ENCODE measurements around the gene DDX1. TPM values are rescaled to one million over a fixed set of nuclear protein-coding genes. Genes with fewer than 3 reads are reported as not detected.

Gene DDX1
- total and polyA plus RNA-seq, 8 donors: 26.8 to 98.2 (median 54.7) TPM

DNA sequence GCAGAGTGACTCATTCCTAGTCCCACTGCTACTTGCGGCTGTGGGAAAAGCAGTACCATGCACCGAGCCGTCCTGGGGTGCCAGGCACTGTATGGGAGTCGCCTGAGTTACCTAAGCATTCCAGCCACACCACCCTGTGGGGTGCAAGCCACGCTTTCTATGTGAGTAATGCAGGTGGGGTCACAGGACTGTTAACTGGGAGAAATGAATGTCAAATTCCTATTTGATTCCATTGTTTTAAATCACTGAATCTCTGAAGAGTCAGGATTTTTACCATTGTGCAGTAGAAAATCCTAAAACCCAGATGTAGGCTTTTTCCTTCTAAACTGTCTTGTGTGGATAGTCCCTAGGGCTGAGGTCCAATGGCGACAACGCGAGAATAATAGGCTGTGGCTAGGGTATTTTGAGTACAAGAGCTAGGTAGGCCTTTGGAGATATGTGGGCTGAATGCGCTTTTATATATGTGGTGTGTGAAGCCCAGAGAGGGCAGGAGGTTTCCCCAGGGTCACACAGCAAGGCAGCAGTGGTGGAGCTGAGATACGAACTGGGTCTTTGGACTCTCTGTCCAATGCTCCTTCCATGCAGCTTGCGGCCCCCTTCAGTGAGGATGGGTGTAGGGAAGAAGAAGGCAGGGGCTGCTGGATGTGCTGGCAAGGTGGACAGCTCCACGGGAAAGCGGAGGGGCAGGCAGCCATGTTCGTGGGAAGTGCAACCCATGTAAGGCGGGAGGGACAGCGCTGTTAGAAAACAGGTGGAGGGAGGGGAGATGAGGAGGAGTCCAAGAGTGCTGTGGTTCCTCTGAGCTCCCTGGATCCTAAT, 83.2 kb downstream of the DDX1 start:
- peaks cover 0 to 5% (median 2%) of the 10 kb centered on the region in 4 donors for H3K4me1 ChIP-seq
- H3K27me3 ChIP-seq: no peaks in the 10 kb centered on the region
- intact Hi-C loops (cut with DNase I; ENCODE audit: low total_unique reads): no loop called here
- no peak overlapping the region for H3K4me3 ChIP-seq
- peak; percentile 36 to 66 for DNase-seq
- 78 to 85% (median 81%) methylated on average over 16 of the region's 16 CpGs for WGBS, 5 donors
- no peak overlapping the region for H3K27ac ChIP-seq
- no peaks in the 10 kb centered on the region for H3K36me3 ChIP-seq
- no peaks in the 10 kb centered on the region for H3K9me3 ChIP-seq
- TF ChIP-seq EP300 (IDR thresholded peaks at IDR 0.05): no peak
- TF ChIP-seq, protein P1, sequence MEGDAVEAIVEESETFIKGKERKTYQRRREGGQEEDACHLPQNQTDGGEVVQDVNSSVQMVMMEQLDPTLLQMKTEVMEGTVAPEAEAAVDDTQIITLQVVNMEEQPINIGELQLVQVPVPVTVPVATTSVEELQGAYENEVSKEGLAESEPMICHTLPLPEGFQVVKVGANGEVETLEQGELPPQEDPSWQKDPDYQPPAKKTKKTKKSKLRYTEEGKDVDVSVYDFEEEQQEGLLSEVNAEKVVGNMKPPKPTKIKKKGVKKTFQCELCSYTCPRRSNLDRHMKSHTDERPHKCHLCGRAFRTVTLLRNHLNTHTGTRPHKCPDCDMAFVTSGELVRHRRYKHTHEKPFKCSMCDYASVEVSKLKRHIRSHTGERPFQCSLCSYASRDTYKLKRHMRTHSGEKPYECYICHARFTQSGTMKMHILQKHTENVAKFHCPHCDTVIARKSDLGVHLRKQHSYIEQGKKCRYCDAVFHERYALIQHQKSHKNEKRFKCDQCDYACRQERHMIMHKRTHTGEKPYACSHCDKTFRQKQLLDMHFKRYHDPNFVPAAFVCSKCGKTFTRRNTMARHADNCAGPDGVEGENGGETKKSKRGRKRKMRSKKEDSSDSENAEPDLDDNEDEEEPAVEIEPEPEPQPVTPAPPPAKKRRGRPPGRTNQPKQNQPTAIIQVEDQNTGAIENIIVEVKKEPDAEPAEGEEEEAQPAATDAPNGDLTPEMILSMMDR (IDR thresholded peaks at IDR 0.05): no peak
- no peak for TF ChIP-seq POLR2AphosphoS5 (IDR thresholded peaks at IDR 0.05)
- TF ChIP-seq POLR2A (IDR thresholded peaks at IDR 0.05): no peak

DNA sequence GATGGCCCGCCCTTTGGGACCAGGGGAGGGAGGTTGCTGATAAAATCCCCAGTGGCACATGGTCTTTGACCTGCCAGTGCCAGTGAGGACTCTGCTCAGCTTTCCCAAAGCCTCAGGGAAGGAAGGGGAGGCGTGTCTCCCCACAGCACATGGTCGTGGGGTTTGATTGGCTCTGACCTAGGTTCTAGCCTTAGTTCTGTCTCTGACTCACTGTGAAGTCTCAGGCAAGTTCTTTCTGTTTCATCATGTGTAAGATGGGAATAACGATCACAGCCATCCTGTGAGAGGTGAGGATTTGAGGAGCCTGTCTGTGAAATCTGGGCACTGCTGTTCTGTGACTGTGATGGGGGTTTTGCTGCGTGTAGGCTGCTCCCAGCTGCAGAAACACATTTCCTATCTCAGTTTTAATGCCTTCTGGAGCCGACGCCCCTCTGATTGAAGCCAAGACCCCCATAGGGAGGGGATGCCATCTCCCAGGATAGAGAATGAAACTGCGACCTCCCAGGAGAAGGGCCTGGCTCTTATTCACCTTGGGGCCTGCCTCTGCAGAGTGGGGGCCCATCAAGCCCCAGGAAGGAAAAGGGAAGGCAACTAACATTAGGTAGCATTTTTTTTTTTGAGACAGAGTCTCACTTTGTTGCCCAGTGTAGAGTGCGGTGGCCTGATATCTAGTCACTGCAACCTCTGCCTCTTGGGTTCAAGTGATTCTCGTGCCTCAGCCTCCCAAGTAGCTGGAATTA, 84.0 kb downstream of the DDX1 start:
- Histone ChIP-seq H3K4me1 (peaks cover 0 to 5% (median 2%) of the 10 kb centered on the region in 4 donors), H3K9me3 (no peaks in the 10 kb centered on the region), H3K4me3 (no peak overlapping the region), H3K27ac (no peak overlapping the region), H3K27me3 (no peaks in the 10 kb centered on the region), H3K36me3 (no peaks in the 10 kb centered on the region)
- intact Hi-C loops (cut with DNase I; ENCODE audit: low total_unique reads): no loop called here
- TF ChIP-seq POLR2A (IDR thresholded peaks at IDR 0.05): no peak
- no peak for TF ChIP-seq EP300 (IDR thresholded peaks at IDR 0.05)
- TF ChIP-seq, protein P1 (IDR thresholded peaks at IDR 0.05): no peak
- TF ChIP-seq POLR2AphosphoS5 (IDR thresholded peaks at IDR 0.05): no peak
- 67 to 81% (median 74%) methylated on average over 10 of the region's 10 CpGs for WGBS, 5 donors
- no peak for DNase-seq

DNA sequence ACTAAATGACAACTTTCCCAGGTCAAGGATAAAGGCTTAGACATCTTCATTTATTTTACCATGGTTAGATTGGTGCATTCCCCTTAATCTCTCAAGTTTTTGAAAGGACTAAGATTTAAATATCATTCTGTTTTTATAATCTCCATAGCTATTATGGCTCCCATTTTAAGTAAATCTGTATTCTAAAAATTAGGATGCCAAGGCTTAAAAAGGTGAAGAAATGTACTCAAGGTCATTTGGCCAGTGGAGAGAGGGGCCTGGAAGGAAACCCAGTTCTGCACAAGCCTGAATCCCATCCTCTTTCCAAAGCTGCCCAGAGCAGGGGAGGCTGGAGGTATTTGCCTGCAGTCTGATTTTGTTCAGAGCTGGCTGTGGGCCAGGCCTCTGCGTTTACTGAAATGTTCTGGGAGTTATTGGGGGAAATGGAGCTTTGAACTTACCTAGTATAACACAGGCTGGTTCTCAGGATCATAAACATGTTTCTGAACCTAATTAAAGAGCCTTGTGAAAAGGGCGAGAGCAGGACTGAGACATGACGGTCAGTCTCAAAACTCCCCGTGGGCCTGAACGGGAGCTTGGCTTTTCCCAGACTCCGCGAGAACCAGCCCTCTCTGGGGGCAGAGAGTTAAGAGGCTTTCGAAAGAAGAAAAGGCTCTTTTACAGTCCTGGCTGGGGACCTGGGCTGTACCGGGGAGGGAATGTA, 85.6 kb downstream of the DDX1 start:
- DNase-seq: peak in 1 of 2 donors; percentile 61
- H3K4me1 ChIP-seq: peaks cover 0 to 5% (median 2%) of the 10 kb centered on the region in 4 donors
- H3K4me3 ChIP-seq: no peak overlapping the region
- no peaks in the 10 kb centered on the region for H3K27me3 ChIP-seq
- intact Hi-C loops (cut with DNase I; ENCODE audit: low total_unique reads): no loop called here
- H3K27ac ChIP-seq: no peak overlapping the region
- H3K9me3 ChIP-seq: no peaks in the 10 kb centered on the region
- H3K36me3 ChIP-seq: no peaks in the 10 kb centered on the region
- WGBS, 5 donors: 57 to 74% (median 60%) methylated on average over 9 of the region's 9 CpGs
- TF ChIP-seq, protein P1 (IDR thresholded peaks at IDR 0.05): no peak
- TF ChIP-seq POLR2AphosphoS5 (IDR thresholded peaks at IDR 0.05) (no peak), EP300 (IDR thresholded peaks at IDR 0.05) (no peak), POLR2A (IDR thresholded peaks at IDR 0.05) (no peak)

DNA sequence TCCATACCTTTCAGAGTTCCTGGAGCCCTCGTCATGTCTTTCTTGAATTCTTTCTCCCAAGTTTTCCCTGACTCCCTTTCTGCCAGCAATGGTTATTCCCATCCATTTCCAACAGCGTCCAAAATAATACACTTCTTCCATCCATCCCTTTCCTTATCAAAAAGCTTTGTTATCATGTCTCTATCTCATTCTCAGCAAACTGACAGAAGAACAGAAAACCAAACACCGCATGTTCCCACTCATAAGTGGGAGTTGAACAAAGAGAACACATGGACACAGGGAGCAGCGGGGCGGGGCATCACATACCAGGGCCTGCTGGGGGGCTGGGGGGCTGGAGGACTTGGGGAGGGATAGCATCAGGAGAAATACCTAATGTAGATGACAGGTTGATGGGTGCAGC, 86.7 kb downstream of the DDX1 start:
- Histone ChIP-seq H3K4me1 (peaks cover 0 to 5% (median 2%) of the 10 kb centered on the region in 4 donors), H3K27ac (no peak overlapping the region), H3K36me3 (no peaks in the 10 kb centered on the region), H3K4me3 (no peak overlapping the region), H3K27me3 (no peaks in the 10 kb centered on the region), H3K9me3 (no peaks in the 10 kb centered on the region)
- intact Hi-C loops (cut with DNase I; ENCODE audit: low total_unique reads): no loop called here
- 68 to 84% (median 77%) methylated on average over 5 of the region's 5 CpGs for WGBS, 5 donors
- TF ChIP-seq POLR2A (IDR thresholded peaks at IDR 0.05): no peak
- no peak for TF ChIP-seq POLR2AphosphoS5 (IDR thresholded peaks at IDR 0.05)
- TF ChIP-seq EP300 (IDR thresholded peaks at IDR 0.05): no peak
- TF ChIP-seq, protein P1 (IDR thresholded peaks at IDR 0.05): no peak
- DNase-seq: no peak
